Endothelial cell of umbilical vein (primary cell): ENCODE data around the gene BCL10.

ENCODE experiments used
- CTCF ChIP-seq, 2 donors: IDR thresholded peaks; 1 replicate in 1 of 2; 2 replicates in 1 of 2; pipeline ENCODE4 v1.5.1; 2011; ENCODE audit warnings: low read length in 2 of 2, mild to moderate bottlenecking in 2 of 2, moderate library complexity in 2 of 2, control low read depth in 1 of 2, inconsistent platforms in 1 of 2, low read depth in 1 of 2; ENCODE audit not compliant: insufficient read depth in 1 of 2; ENCODE audit errors: extremely low read depth in 1 of 2
- EZH2 ChIP-seq: IDR thresholded peaks from 2 replicates; pipeline ENCODE4 v1.6.1; 2012; ENCODE audit warnings: borderline replicate concordance, low read depth, mild to moderate bottlenecking, moderate library complexity, low read length, inconsistent platforms; ENCODE audit not compliant: severe bottlenecking
- FOS ChIP-seq: IDR thresholded peaks from 2 replicates; pipeline ENCODE4 v1.6.1; 2011; ENCODE audit warnings: mild to moderate bottlenecking, low read length, moderate library complexity, borderline replicate concordance; ENCODE audit not compliant: insufficient read depth
- GATA2 ChIP-seq: IDR thresholded peaks from 2 replicates; pipeline ENCODE4 v1.7.0; 2011; ENCODE audit warnings: low read depth, mild to moderate bottlenecking, moderate library complexity, mixed read lengths, low read length; ENCODE audit not compliant: insufficient read length, insufficient read depth
- JUN ChIP-seq: IDR thresholded peaks from 2 replicates; pipeline ENCODE4 v1.6.1; 2011; ENCODE audit warnings: borderline replicate concordance, low read depth; ENCODE audit not compliant: insufficient read length, insufficient read depth
- MAX ChIP-seq: IDR thresholded peaks from 2 replicates; pipeline ENCODE4 v1.6.1; 2011; ENCODE audit not compliant: insufficient read depth, insufficient read length
- MYC ChIP-seq: IDR thresholded peaks from one replicate; pipeline ENCODE4 v1.6.1; 2011; ENCODE audit warnings: mild to moderate bottlenecking, low read depth, low read length
- POLR2A ChIP-seq: IDR thresholded peaks from 2 replicates; pipeline ENCODE4 v1.6.1; 2012; ENCODE audit warnings: low read depth, mild to moderate bottlenecking, control low read depth, low read length
- POLR2AphosphoS5 ChIP-seq: IDR thresholded peaks from 2 replicates; pipeline ENCODE4 v1.6.1; 2012; ENCODE audit warnings: low read depth, mild to moderate bottlenecking, control low read depth, low read length, moderate library complexity; ENCODE audit not compliant: insufficient read depth

- TF ChIP-seq EZH2 (no peak), MAX (no peak), POLR2AphosphoS5 (no peak), JUN (peak; percentile 20), CTCF (IDR thresholded peaks at IDR 0.05; ENCODE audit: extremely low read depth in 1 of 2, insufficient read depth in 1 of 2, low read depth in 1 of 2, low read length in 2 of 2) (no peak), MYC (no peak), POLR2A (no peak), GATA2 (peak; percentile 70), FOS (peak; percentile 67)
Observed at GRCh38 chr1:85322655-85323054, 46.2 kb upstream of the BCL10 start.
